IMR-90 (cell line): Measurements from ENCODE around the gene IFIT1B. TPM values are rescaled to one million over a fixed set of nuclear protein-coding genes. Genes with fewer than 3 reads are reported as not detected.
"Not testable (repeated sequence)": the region's sequence is repeated elsewhere in the genome, so short reads cannot be mapped to it uniquely, and the experiment has no call there.

Experiments used
- ATAC-seq: fragments of 200-7000 bp; cut with Tn5 transposase; 2 replicates; pipeline ENCODE4 v1.9.1; 2020; ENCODE audit warnings: low read depth, mild to moderate bottlenecking, moderate library complexity
- BruUV-seq: library from RNA; stranded (reverse); fragments of 400-500 nt; replicated peaks from 2 replicates; lab custom pipeline; 2021; lab: Mats Ljungman, UMichigan
- CTCF ChIA-PET: fragments of 300-600 bp; formaldehyde crosslinking; extraction: SDS; loops from one replicate; lab custom pipeline; 2021; ENCODE audit warnings: antibody characterized with exemption; lab: Yijun Ruan, JAX
- POLR2A ChIA-PET: fragments of 300-600 bp; sonication (Branson Sonifier 250); formaldehyde crosslinking; loops from one replicate; lab custom pipeline; 2022; ENCODE audit warnings: antibody characterized with exemption; ENCODE audit not compliant: unreplicated experiment; lab: Charles Lee
- DNase-seq: peaks from one replicate; pipeline ENCODE4 v3.0.0; 2013
- H2AFZ ChIP-seq: replicated peaks from 2 replicates; pipeline ENCODE3; 2013; ENCODE audit warnings: low read length, mild to moderate bottlenecking; ENCODE audit not compliant: poor library complexity
- H2AK5ac ChIP-seq: 2 replicates; pipeline ENCODE4 v1.6.1; 2013; ENCODE audit warnings: low read depth, low read length, inconsistent platforms
- H2AK9ac ChIP-seq: replicated peaks from 2 replicates; pipeline ENCODE3; 2013; ENCODE audit warnings: mild to moderate bottlenecking, low read depth, low read length, moderate library complexity; ENCODE audit not compliant: poor library complexity
- H2BK120ac ChIP-seq: 2 replicates; pipeline ENCODE4 v1.6.1; 2013; ENCODE audit warnings: low read depth, low read length, inconsistent platforms
- H2BK15ac ChIP-seq: 3 replicates; pipeline ENCODE4 v1.6.1; 2013; ENCODE audit warnings: low read depth, low read length, inconsistent platforms
- H2BK20ac ChIP-seq: 2 replicates; pipeline ENCODE4 v1.6.1; 2013; ENCODE audit warnings: low read depth, mild to moderate bottlenecking, inconsistent platforms, low read length, moderate library complexity
- H2BK5ac ChIP-seq: 2 replicates; pipeline ENCODE4 v1.6.1; 2013; ENCODE audit warnings: mild to moderate bottlenecking, low read depth, low read length, inconsistent platforms; ENCODE audit not compliant: poor library complexity, severe bottlenecking
- H3K14ac ChIP-seq: replicated peaks from 2 replicates; pipeline ENCODE4 v1.6.1; 2013; ENCODE audit warnings: low read depth, low read length, inconsistent platforms
- H3K18ac ChIP-seq: 2 replicates; pipeline ENCODE4 v1.6.1; 2013; ENCODE audit warnings: low read depth, low read length, control low read depth
- H3K23ac ChIP-seq: 2 replicates; pipeline ENCODE4 v1.6.1; 2013; ENCODE audit warnings: low read depth, low read length, inconsistent platforms
- H3K27ac ChIP-seq: 2 replicates; pipeline ENCODE4 v1.5.1; 2013; ENCODE audit warnings: mild to moderate bottlenecking, control low read depth, low read length; ENCODE audit not compliant: insufficient read depth
- H3K27me3 ChIP-seq: 2 replicates; pipeline ENCODE4 v1.6.1; 2013; ENCODE audit warnings: low read length; ENCODE audit not compliant: control insufficient read depth, insufficient read depth
- H3K36me3 ChIP-seq: 2 replicates; pipeline ENCODE4 v1.6.1; 2013; ENCODE audit warnings: low read length, mixed read lengths; ENCODE audit not compliant: control insufficient read depth, insufficient read depth
- H3K4ac ChIP-seq: 2 replicates; pipeline ENCODE4 v1.6.1; 2013; ENCODE audit warnings: low read depth, low read length, inconsistent platforms
- H3K4me1 ChIP-seq: 2 replicates; pipeline ENCODE4 v1.6.1; 2013; ENCODE audit warnings: low read length, mixed read lengths; ENCODE audit not compliant: control insufficient read depth, insufficient read depth
- H3K4me2 ChIP-seq: 2 replicates; pipeline ENCODE4 v1.6.1; 2013; ENCODE audit warnings: low read depth, mild to moderate bottlenecking, control low read depth, low read length, moderate library complexity
- H3K4me3 ChIP-seq: 2 replicates; pipeline ENCODE4 v1.5.1; 2013; ENCODE audit warnings: low read depth, mild to moderate bottlenecking, control low read depth, low read length, moderate library complexity; ENCODE audit not compliant: insufficient read depth
- H3K56ac ChIP-seq: 2 replicates; pipeline ENCODE4 v1.6.1; 2013; ENCODE audit warnings: low read length, inconsistent platforms; ENCODE audit not compliant: insufficient read depth; ENCODE audit errors: extremely low read depth
- H3K79me1 ChIP-seq, 2 experiments: 2 replicates each; pipeline ENCODE4 v1.6.1; 2013; ENCODE audit warnings: low read length in 2 of 2, inconsistent platforms in 1 of 2, low read depth in 1 of 2
- H3K9ac ChIP-seq: 2 replicates; pipeline ENCODE4 v1.6.1; 2013; ENCODE audit warnings: low read depth, low read length, control low read depth
- H3K9me1 ChIP-seq: 2 replicates; pipeline ENCODE4 v1.6.1; 2013; ENCODE audit warnings: low read length, inconsistent platforms; ENCODE audit not compliant: insufficient read depth
- H3K9me3 ChIP-seq: 2 replicates; pipeline ENCODE4 v1.6.1; 2013; ENCODE audit warnings: low read length; ENCODE audit not compliant: control insufficient read depth, insufficient read depth
- H4K20me1 ChIP-seq: 2 replicates; pipeline ENCODE4 v1.6.1; 2013; ENCODE audit warnings: low read length, inconsistent platforms; ENCODE audit not compliant: insufficient read depth
- H4K5ac ChIP-seq: 2 replicates; pipeline ENCODE4 v1.6.1; 2013; ENCODE audit warnings: mild to moderate bottlenecking, low read depth, low read length, control low read depth
- H4K8ac ChIP-seq, 2 experiments: 2 replicates each; pipeline ENCODE4 v1.6.1; 2013; ENCODE audit warnings: low read depth in 2 of 2, low read length in 2 of 2, control low read depth in 1 of 2, inconsistent platforms in 1 of 2
- H4K91ac ChIP-seq: 2 replicates; pipeline ENCODE4 v1.6.1; 2013; ENCODE audit warnings: low read depth, low read length, inconsistent platforms; ENCODE audit not compliant: insufficient read depth
- WGBS, 2 experiments: methylation state at CpG; one replicate each; pipeline versions ENCODE4 v1.1.5 to v1.1.7; 2013; ENCODE audit warnings: missing lambda C conversion rate in 2 of 2; ENCODE audit not compliant: insufficient read length in 1 of 2; ENCODE audit errors: extremely low coverage in 2 of 2; 5-methylcytosine and 5-hydroxymethylcytosine counted together
- dilution Hi-C: fragments of 300-500 bp; cut with HindIII; formaldehyde crosslinking; loops from one replicate; pipeline ENCODE4 v1.14.3; 2018; ENCODE audit warnings: low sequenced_read_pairs; ENCODE audit not compliant: unreplicated experiment
- in situ Hi-C: fragments of 300-500 bp; cut with MboI; formaldehyde crosslinking; loops from 3 replicates; pipeline ENCODE4 v1.14.3; 2019; ENCODE audit warnings: low sequenced_read_pairs, inconsistent platforms, mixed read lengths
- intact Hi-C: fragments of 100-400 bp; cut with micrococcal nuclease; formaldehyde crosslinking; loops from 2 replicates; pipeline ENCODE4 v1.10.0; 2022
- polyA plus RNA-seq, 3 experiments: library from polyadenylated mRNA; depleted of rRNA; stranded (reverse); fragments of >200 nt; gene quantifications; 2 replicates each; pipeline ENCODE4 v1.2.3, GENCODE V29; 2012; ENCODE audit warnings: low replicate concordance in 1 of 3
- total RNA-seq: library from RNA; depleted of rRNA; stranded (reverse); fragments of >200 nt; gene quantifications from 2 replicates; pipeline ENCODE4 v1.2.3, GENCODE V29; 2012

The IFIT1B gene
- total and polyA plus RNA-seq, 2 of the 4 experiments (the other 2 are of a cell fraction) = not detected

GRCh38 chr10:89331487-89332122 lies 46.3 kb upstream of the IFIT1B start:
- H3K14ac ChIP-seq, H3K18ac ChIP-seq, dilution Hi-C loops, DNase-seq, H2AK9ac ChIP-seq, POLR2A ChIA-PET, H3K4me3 ChIP-seq, H3K9ac ChIP-seq, H3K27ac ChIP-seq, H3K56ac ChIP-seq, in situ Hi-C loops, H3K23ac ChIP-seq, H2BK120ac ChIP-seq, BruUV-seq, H3K9me1 ChIP-seq, intact Hi-C loops, ATAC-seq, H2BK20ac ChIP-seq, H3K9me3 ChIP-seq, H3K27me3 ChIP-seq, H3K36me3 ChIP-seq, H3K4ac ChIP-seq, H2AK5ac ChIP-seq, H4K20me1 ChIP-seq: not testable (repeated sequence)
- no CpG with 5 or more reads among the region's 14 CpGs for WGBS, 2 experiments
- peak overlapping the region; percentile 57 to 73; a peak in 2 of 4 replicates for H4K8ac ChIP-seq
- peak overlapping the region; percentile 91 for H3K4me2 ChIP-seq
- peaks cover 15% of the 10 kb centered on the region for H3K4me1 ChIP-seq
- peak overlapping the region; percentile 60 for H2BK5ac ChIP-seq
- H2BK15ac ChIP-seq = 0 out of 3 replicates have a peak overlapping the region, but pooled peaks have one; percentile 16
- peak overlapping the region; percentile 61; the same call in 1 of the 2 replicates for H4K91ac ChIP-seq
- H2AFZ ChIP-seq = peak overlapping the region; percentile 56
- peak overlapping the region; percentile 28; the same call in 1 of the 2 replicates for H4K5ac ChIP-seq
- CTCF ChIA-PET = interaction anchor here (1.0 kb wide), 1 partner anchor 23 kb away, joined by 3 read pairs; no protein-coding TSS in a partner anchor
- peaks cover 15 to 28% of the 10 kb centered on the region in 2 experiments for H3K79me1 ChIP-seq
